ENCODE data around the gene ZIK1. TPM values are rescaled to one million over a fixed set of nuclear protein-coding genes. Genes with fewer than 3 reads are reported as not detected.

Gene ZIK1
- total and polyA plus RNA-seq, 9 of the 15 experiments (the other 6 are each of a cell fraction or from before 2014, with no cell fraction given) = 0.03 to 0.42 (median 0.15) TPM; not detected in 1

DNA sequence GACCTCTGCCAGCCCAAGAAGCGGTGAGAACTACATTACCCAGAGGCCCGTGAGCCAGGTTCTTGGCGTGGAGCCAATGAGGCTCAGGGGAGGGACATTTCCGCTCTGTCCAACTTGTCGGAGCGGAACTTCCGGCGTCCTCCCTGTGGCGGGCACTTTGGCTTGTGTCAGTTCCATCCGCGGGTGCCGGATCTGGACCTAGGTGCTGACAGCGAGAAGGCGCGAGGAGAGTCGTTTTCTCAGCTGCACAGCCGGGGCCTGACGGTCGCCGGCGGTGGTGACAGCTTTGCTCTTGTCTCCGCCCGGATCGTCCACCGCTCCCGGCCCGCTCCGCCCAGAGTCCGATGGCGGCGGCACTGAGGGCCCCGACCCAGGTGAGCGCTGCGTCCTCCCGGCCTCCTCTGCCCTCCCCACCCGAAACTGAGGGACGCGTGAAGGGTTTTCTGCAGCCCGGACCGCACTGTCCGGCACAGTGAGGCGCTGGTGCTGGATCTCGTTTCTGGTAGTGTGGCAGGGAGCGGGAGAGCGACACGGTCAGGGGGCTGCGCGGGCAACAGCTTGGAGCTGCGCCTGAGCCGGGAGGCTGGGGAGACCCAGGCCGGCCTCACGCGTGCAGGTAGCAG lies 15.9 kb downstream of the ZIK1 start, which contains the start of gene ZNF530 (continued):
- TF ChIP-seq, protein P1, sequence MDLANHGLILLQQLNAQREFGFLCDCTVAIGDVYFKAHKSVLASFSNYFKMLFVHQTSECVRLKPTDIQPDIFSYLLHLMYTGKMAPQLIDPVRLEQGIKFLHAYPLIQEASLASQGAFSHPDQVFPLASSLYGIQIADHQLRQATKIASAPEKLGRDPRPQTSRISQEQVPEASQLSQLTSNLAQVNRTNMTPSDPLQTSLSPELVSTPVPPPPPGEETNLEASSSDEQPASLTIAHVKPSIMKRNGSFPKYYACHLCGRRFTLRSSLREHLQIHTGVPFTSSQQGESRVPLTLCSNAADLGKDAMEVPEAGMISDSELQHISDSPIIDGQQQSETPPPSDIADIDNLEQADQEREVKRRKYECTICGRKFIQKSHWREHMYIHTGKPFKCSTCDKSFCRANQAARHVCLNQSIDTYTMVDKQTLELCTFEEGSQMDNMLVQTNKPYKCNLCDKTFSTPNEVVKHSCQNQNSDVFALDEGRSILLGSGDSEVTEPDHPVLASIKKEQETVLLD (IDR thresholded peaks at IDR 0.05) = no peak
- TF ChIP-seq FOXA1 (IDR thresholded peaks at IDR 0.05; ENCODE audit: borderline replicate concordance) (no peak), ZSCAN32 (CRISPR knock-in tag; IDR thresholded peaks at IDR 0.05) (no peak), U2AF1 (optimal IDR thresholded peaks at IDR 0.05; ENCODE audit: low read depth, low read length) (no peak), KDM5B (IDR thresholded peaks at IDR 0.05; ENCODE audit: insufficient replicate concordance, low read depth, low read length) (peak; percentile 34), HSF4 (CRISPR knock-in tag; IDR thresholded peaks at IDR 0.05; ENCODE audit: borderline replicate concordance) (no peak), PHTF2 (CRISPR knock-in tag; IDR thresholded peaks at IDR 0.05) (no peak), ZNF551 (CRISPR knock-in tag; IDR thresholded peaks at IDR 0.05) (no peak), FUS (optimal IDR thresholded peaks at IDR 0.05; ENCODE audit: low read depth, low read length) (no peak), SLC30A9 (CRISPR knock-in tag; IDR thresholded peaks at IDR 0.05) (no peak), ZNF707 (CRISPR knock-in tag; conservative IDR thresholded peaks at IDR 0.05) (no peak), TRIM28 (IDR thresholded peaks at IDR 0.05) (no peak), CBFA2T3 (IDR thresholded peaks at IDR 0.05) (no peak), HMGN3 (IDR thresholded peaks at IDR 0.05; ENCODE audit: borderline replicate concordance, extremely low read depth, insufficient read length, low read depth, low read length) (no peak)
- TF ChIP-seq, protein P2, sequence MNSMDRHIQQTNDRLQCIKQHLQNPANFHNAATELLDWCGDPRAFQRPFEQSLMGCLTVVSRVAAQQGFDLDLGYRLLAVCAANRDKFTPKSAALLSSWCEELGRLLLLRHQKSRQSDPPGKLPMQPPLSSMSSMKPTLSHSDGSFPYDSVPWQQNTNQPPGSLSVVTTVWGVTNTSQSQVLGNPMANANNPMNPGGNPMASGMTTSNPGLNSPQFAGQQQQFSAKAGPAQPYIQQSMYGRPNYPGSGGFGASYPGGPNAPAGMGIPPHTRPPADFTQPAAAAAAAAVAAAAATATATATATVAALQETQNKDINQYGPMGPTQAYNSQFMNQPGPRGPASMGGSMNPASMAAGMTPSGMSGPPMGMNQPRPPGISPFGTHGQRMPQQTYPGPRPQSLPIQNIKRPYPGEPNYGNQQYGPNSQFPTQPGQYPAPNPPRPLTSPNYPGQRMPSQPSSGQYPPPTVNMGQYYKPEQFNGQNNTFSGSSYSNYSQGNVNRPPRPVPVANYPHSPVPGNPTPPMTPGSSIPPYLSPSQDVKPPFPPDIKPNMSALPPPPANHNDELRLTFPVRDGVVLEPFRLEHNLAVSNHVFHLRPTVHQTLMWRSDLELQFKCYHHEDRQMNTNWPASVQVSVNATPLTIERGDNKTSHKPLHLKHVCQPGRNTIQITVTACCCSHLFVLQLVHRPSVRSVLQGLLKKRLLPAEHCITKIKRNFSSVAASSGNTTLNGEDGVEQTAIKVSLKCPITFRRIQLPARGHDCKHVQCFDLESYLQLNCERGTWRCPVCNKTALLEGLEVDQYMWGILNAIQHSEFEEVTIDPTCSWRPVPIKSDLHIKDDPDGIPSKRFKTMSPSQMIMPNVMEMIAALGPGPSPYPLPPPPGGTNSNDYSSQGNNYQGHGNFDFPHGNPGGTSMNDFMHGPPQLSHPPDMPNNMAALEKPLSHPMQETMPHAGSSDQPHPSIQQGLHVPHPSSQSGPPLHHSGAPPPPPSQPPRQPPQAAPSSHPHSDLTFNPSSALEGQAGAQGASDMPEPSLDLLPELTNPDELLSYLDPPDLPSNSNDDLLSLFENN (IDR thresholded peaks at IDR 0.05; ENCODE audit: low read depth in 2 of 2, low read length in 2 of 2) = no peak
- TF ChIP-seq, protein P3, sequence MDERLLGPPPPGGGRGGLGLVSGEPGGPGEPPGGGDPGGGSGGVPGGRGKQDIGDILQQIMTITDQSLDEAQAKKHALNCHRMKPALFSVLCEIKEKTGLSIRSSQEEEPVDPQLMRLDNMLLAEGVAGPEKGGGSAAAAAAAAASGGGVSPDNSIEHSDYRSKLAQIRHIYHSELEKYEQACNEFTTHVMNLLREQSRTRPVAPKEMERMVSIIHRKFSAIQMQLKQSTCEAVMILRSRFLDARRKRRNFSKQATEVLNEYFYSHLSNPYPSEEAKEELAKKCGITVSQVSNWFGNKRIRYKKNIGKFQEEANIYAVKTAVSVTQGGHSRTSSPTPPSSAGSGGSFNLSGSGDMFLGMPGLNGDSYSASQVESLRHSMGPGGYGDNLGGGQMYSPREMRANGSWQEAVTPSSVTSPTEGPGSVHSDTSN (CRISPR knock-in tag; IDR thresholded peaks at IDR 0.05; ENCODE audit: low read depth) = no peak
- TF ChIP-seq, protein P3 (tag; conservative IDR thresholded peaks at IDR 0.05; ENCODE audit: low read depth) = no peak
- TF ChIP-seq, protein P4, sequence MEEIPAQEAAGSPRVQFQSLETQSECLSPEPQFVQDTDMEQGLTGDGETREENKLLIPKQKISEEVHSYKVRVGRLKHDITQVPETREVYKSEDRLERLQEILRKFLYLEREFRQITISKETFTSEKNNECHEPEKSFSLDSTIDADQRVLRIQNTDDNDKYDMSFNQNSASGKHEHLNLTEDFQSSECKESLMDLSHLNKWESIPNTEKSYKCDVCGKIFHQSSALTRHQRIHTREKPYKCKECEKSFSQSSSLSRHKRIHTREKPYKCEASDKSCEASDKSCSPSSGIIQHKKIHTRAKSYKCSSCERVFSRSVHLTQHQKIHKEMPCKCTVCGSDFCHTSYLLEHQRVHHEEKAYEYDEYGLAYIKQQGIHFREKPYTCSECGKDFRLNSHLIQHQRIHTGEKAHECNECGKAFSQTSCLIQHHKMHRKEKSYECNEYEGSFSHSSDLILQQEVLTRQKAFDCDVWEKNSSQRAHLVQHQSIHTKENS (CRISPR knock-in tag; IDR thresholded peaks at IDR 0.05) = no peak
- TF ChIP-seq, protein P5, sequence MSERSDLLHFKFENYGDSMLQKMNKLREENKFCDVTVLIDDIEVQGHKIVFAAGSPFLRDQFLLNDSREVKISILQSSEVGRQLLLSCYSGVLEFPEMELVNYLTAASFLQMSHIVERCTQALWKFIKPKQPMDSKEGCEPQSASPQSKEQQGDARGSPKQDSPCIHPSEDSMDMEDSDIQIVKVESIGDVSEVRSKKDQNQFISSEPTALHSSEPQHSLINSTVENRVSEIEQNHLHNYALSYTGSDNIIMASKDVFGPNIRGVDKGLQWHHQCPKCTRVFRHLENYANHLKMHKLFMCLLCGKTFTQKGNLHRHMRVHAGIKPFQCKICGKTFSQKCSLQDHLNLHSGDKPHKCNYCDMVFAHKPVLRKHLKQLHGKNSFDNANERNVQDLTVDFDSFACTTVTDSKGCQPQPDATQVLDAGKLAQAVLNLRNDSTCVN (CRISPR knock-in tag; IDR thresholded peaks at IDR 0.05) = no peak

All from K562 (cell line).